Endodermal cell (in vitro differentiated cells): ENCODE results near the gene CALU. TPM values are rescaled to one million over a fixed set of nuclear protein-coding genes. Genes with fewer than 3 reads are reported as not detected.

ENCODE experiments used
- DNase-seq: peaks from one replicate; pipeline ENCODE4 v3.0.0-alpha.2; 2017
- H3K27ac ChIP-seq: 2 replicates; pipeline ENCODE4 v1.5.1; 2013; ENCODE audit warnings: mild to moderate bottlenecking, low read depth, low read length, moderate library complexity
- H3K27me3 ChIP-seq: 2 replicates; pipeline ENCODE4 v1.6.1; 2013; ENCODE audit warnings: mild to moderate bottlenecking, low read length, moderate library complexity; ENCODE audit not compliant: insufficient read depth, control insufficient read depth, poor library complexity, severe bottlenecking
- H3K36me3 ChIP-seq: 2 replicates; pipeline ENCODE4 v1.7.0; 2013; ENCODE audit warnings: mild to moderate bottlenecking, low read length, moderate library complexity; ENCODE audit not compliant: control insufficient read depth, insufficient read depth
- H3K4me1 ChIP-seq: one replicate; pipeline ENCODE4 v1.7.0; 2013; ENCODE audit warnings: low read length; ENCODE audit not compliant: control insufficient read depth, insufficient read depth
- H3K4me3 ChIP-seq: 2 replicates; pipeline ENCODE4 v1.5.1; 2013; ENCODE audit warnings: mild to moderate bottlenecking, low read length, moderate library complexity
- H3K9ac ChIP-seq: 2 replicates; pipeline ENCODE4 v1.6.1; 2013; ENCODE audit warnings: mild to moderate bottlenecking, low read length, moderate library complexity; ENCODE audit not compliant: poor library complexity, severe bottlenecking; ENCODE audit errors: extremely low read depth
- H3K9me3 ChIP-seq: 2 replicates; pipeline ENCODE4 v1.6.1; 2013; ENCODE audit warnings: mild to moderate bottlenecking, low read length, moderate library complexity; ENCODE audit not compliant: control insufficient read depth
- H3K27ac Mint-ChIP-seq: 2 replicates; pipeline ENCODE4 v1.8.0; 2020; ENCODE audit warnings: mixed read lengths
- H3K27me3 Mint-ChIP-seq: 2 replicates; pipeline ENCODE4 v1.8.0; 2021; ENCODE audit warnings: mild to moderate bottlenecking, mixed read lengths; ENCODE audit not compliant: insufficient read depth
- H3K36me3 Mint-ChIP-seq: 2 replicates; pipeline ENCODE4 v1.8.0; 2020; ENCODE audit warnings: low read depth, mixed read lengths
- H3K4me1 Mint-ChIP-seq: 2 replicates; pipeline ENCODE4 v1.8.0; 2020; ENCODE audit warnings: mixed read lengths
- H3K4me3 Mint-ChIP-seq: 2 replicates; pipeline ENCODE4 v1.8.0; 2020; ENCODE audit warnings: mild to moderate bottlenecking, moderate library complexity, mixed read lengths
- H3K9me3 Mint-ChIP-seq: 2 replicates; pipeline ENCODE4 v1.8.0; 2020; ENCODE audit warnings: mild to moderate bottlenecking, mixed read lengths
- WGBS, 2 experiments: methylation state at CpG; one replicate each; pipeline versions ENCODE4 v1.1.5 to v1.1.7; 2013; ENCODE audit warnings: missing lambda C conversion rate in 2 of 2, mixed read lengths in 1 of 2; ENCODE audit not compliant: insufficient coverage in 1 of 2, insufficient read length in 1 of 2; 5-methylcytosine and 5-hydroxymethylcytosine counted together
- total RNA-seq, 2 donors: library from RNA; stranded (reverse); fragmentation: NEBNext Ultra II Directional in 1 of 2; extraction: Animal tissue kit (Norgen Biotek cat#: 25700) in 1 of 2; gene quantifications; 2 replicates in 1 of 2; 3 replicates in 1 of 2; pipeline ENCODE4 v1.2.1, GENCODE V29; 2021
- TF ChIP-seq, protein P1 (sequence below): fragments of 200-600 bp; sonication (generic); conservative IDR thresholded peaks from 2 replicates; pipeline ENCODE4 v1.5.0; 2021; ENCODE audit warnings: antibody characterized with exemption, mild to moderate bottlenecking

The CALU gene
- total RNA-seq, 2 donors from 2014 or later = 160 to 186 TPM

DNA sequence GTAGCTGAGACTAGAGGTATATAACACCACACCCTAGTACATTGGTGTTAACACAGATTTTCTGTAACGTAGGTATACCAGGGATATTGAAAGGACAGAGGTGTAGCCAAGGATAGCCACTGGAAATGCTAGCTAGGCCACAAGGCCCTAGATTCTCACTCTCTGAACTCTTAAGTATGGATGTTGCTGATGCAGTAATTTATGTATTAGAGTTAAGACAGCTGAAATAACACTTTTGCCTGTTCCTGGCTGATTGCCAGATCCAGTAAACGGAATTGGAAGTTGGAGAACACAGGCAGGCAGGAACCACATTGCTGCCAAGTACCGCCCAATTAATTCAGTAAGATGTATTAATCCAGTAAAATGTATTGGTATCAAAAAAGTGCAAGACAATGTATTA is 1.8 kb downstream of the CALU start:
- H3K4me3 Mint-ChIP-seq = no peak overlapping the region
- peaks cover 9% of the 10 kb centered on the region for H3K36me3 Mint-ChIP-seq
- TF ChIP-seq, protein P1, sequence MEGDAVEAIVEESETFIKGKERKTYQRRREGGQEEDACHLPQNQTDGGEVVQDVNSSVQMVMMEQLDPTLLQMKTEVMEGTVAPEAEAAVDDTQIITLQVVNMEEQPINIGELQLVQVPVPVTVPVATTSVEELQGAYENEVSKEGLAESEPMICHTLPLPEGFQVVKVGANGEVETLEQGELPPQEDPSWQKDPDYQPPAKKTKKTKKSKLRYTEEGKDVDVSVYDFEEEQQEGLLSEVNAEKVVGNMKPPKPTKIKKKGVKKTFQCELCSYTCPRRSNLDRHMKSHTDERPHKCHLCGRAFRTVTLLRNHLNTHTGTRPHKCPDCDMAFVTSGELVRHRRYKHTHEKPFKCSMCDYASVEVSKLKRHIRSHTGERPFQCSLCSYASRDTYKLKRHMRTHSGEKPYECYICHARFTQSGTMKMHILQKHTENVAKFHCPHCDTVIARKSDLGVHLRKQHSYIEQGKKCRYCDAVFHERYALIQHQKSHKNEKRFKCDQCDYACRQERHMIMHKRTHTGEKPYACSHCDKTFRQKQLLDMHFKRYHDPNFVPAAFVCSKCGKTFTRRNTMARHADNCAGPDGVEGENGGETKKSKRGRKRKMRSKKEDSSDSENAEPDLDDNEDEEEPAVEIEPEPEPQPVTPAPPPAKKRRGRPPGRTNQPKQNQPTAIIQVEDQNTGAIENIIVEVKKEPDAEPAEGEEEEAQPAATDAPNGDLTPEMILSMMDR = no peak
- WGBS, 2 experiments = 94 to 98% methylated on average over 2 to 3 of the region's 3 CpGs
- no peak for DNase-seq
- H3K27ac Mint-ChIP-seq = no peak overlapping the region
- H3K27me3 Mint-ChIP-seq = peaks cover 8% of the 10 kb centered on the region
- H3K4me1 Mint-ChIP-seq = peaks cover 19% of the 10 kb centered on the region
- peak overlapping the region; percentile 97 for H3K9ac ChIP-seq
- H3K27me3 ChIP-seq = no peaks in the 10 kb centered on the region
- H3K9me3 ChIP-seq = no peaks in the 10 kb centered on the region
- no peak overlapping the region for H3K27ac ChIP-seq
- peaks cover 4% of the 10 kb centered on the region for H3K4me1 ChIP-seq
- peaks cover 9% of the 10 kb centered on the region for H3K36me3 ChIP-seq
- H3K9me3 Mint-ChIP-seq = no peaks in the 10 kb centered on the region
- peak overlapping the region; percentile 98 for H3K4me3 ChIP-seq

DNA sequence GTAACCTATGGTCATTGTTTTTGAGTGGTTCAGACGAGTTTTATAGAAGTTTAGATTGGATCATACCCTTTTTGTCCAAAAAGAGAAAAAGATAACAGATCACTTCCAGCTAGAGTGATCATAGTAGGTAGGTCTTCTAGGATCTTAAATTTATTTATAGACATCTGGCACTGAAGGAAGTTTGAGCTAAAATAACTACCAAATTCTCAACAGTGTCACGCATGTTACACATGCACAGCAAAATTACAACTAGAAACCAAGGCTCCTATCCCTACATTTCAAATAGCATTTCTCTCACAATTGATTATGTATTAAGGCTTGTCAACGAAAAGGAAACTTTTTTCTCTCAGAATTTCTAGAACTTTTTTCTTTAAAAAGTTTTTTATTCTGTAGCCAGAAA is 2.3 kb downstream of the CALU start:
- H3K36me3 Mint-ChIP-seq = peaks cover 11% of the 10 kb centered on the region
- peaks cover 19% of the 10 kb centered on the region for H3K4me1 Mint-ChIP-seq
- DNase-seq = no peak
- no peak overlapping the region for H3K4me3 Mint-ChIP-seq
- Histone ChIP-seq H3K4me3 (peak overlapping the region; percentile 98), H3K36me3 (peaks cover 12% of the 10 kb centered on the region), H3K4me1 (peaks cover 4% of the 10 kb centered on the region), H3K9ac (peak overlapping the region; percentile 97), H3K27me3 (no peaks in the 10 kb centered on the region), H3K9me3 (no peaks in the 10 kb centered on the region), H3K27ac (no peak overlapping the region)
- H3K9me3 Mint-ChIP-seq = no peaks in the 10 kb centered on the region
- no peak overlapping the region for H3K27ac Mint-ChIP-seq
- TF ChIP-seq, protein P1 = no peak
- 82 to 86% methylated on average over 2 to 3 of the region's 3 CpGs for WGBS, 2 experiments
- peaks cover 4% of the 10 kb centered on the region for H3K27me3 Mint-ChIP-seq

DNA sequence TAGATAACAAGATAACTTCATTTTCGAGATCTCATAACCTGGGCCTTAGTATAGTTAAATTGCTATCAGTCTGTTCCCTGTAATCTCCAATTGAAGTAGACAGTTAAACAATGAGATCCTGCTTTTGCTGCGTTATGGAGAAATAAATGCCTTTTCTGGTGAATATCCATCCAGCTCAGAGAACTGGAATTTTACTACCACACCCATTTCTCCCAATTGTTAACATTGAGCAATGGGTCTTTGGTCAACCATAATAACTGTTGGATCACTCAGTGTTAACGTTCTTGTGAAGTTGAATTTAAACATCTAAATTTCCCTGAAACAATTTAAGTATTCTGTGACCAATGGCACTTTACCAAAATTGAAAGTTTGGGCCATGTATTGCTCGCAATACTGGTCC is 3.0 kb downstream of the CALU start:
- peaks cover 16% of the 10 kb centered on the region for H3K36me3 Mint-ChIP-seq
- Histone ChIP-seq H3K4me1 (peaks cover 4% of the 10 kb centered on the region), H3K9ac (no peak overlapping the region), H3K27me3 (no peaks in the 10 kb centered on the region), H3K4me3 (peak overlapping the region; percentile 98), H3K27ac (no peak overlapping the region), H3K9me3 (no peaks in the 10 kb centered on the region), H3K36me3 (peaks cover 12% of the 10 kb centered on the region)
- WGBS, 2 experiments = 89 to 100% methylated on average over 1 to 4 of the region's 4 CpGs
- H3K9me3 Mint-ChIP-seq = no peaks in the 10 kb centered on the region
- no peak for DNase-seq
- no peaks in the 10 kb centered on the region for H3K27me3 Mint-ChIP-seq
- TF ChIP-seq, protein P1 = no peak
- no peak overlapping the region for H3K27ac Mint-ChIP-seq
- H3K4me3 Mint-ChIP-seq = no peak overlapping the region
- H3K4me1 Mint-ChIP-seq = peaks cover 22% of the 10 kb centered on the region
